MM.1S (cell line): ENCODE measurements around the gene DLX4.

Experiments used
- CTCF ChIP-seq: fragments of 300-600 bp; sonication (generic); IDR thresholded peaks from 2 replicates; pipeline ENCODE4 v1.5.1; 2016; ENCODE audit warnings: antibody characterized with exemption, low read length, mixed read lengths
- EZH2 ChIP-seq: fragments of 300-600 bp; sonication (generic); optimal IDR thresholded peaks from 2 replicates; pipeline ENCODE3; 2017; ENCODE audit warnings: low read depth, mild to moderate bottlenecking, antibody characterized with exemption, low read length, mixed read lengths
- EZH2phosphoT487 ChIP-seq: fragments of 300-600 bp; sonication (generic); IDR thresholded peaks from 2 replicates; pipeline ENCODE4 v1.6.1; 2018; ENCODE audit warnings: antibody characterized with exemption, low read length

- TF ChIP-seq CTCF (no peak), EZH2phosphoT487 (no peak), EZH2 (no peak)
Observed at GRCh38 chr17:50022463-50023130, 53.6 kb downstream of the DLX4 start.
